Stimulated activated CD4-positive, alpha-beta T cell treated with anti-CD3 and anti-CD28 coated beads, Interleukin-1b, Interleukin-23, amount 100 ng/mL, for 1 hour (primary cell): ENCODE measurements around the gene AUTS2.

ENCODE experiments used
- DNase-seq, 2 donors: peaks; one replicate each; pipeline ENCODE4 v3.0.0-alpha.2; 2020; ENCODE audit warnings: low read depth in 2 of 2

AUTS2 gene

DNA sequence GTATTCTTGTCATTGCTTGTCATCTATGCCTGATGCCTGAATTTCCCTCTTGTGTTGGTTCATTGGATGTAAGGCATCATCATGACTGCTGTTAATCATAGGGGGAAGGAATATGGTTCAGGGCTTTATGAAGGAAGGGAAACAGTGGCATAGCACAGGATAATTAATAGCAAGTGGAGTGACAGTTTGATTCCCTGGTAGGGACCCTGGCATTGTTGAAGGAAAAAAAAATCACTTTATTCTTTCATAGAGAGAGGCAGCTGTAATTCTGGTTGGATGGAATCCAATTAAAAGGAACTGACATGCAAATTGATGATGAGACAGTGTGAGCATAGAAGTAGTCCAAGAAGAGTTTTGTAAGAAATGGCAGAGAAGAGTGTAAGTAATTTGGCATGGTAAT, 121.4 kb downstream of the AUTS2 start:
- DNase-seq = no peak

- no peak for DNase-seq
Measured at GRCh38 chr7:69722843-69723242, 124.6 kb downstream of the AUTS2 start.

DNA sequence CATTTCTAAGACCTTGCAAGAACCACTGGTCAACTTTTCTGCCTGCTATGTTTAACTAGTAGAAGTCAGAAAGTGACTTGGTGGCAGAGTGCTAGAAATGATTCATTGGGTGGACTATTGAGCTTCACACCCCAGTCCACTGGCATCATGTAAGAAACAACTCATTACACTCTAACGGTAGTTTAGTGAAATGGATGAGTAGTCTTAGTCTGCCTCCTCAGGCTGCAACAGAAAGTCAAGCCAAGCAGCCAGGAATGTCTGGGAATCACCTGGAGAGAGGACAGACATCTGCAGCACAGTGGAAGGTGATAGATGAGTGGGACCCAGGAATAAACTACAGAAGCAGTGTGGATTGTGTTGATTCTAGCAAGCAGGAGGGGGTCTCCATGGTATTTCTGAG, 125.4 kb downstream of the AUTS2 start:
- DNase-seq = no peak

- DNase-seq = no peak
Measured at GRCh38 chr7:69728304-69728703, 130.0 kb downstream of the AUTS2 start.

- DNase-seq = no peak
Measured at GRCh38 chr7:69732203-69732602, 133.9 kb downstream of the AUTS2 start.

- no peak for DNase-seq
Measured at GRCh38 chr7:69735582-69735981, 137.3 kb downstream of the AUTS2 start.

GRCh38 chr7:69736126-69736810, 138.0 kb downstream of the AUTS2 start:
- no peak for DNase-seq

DNA sequence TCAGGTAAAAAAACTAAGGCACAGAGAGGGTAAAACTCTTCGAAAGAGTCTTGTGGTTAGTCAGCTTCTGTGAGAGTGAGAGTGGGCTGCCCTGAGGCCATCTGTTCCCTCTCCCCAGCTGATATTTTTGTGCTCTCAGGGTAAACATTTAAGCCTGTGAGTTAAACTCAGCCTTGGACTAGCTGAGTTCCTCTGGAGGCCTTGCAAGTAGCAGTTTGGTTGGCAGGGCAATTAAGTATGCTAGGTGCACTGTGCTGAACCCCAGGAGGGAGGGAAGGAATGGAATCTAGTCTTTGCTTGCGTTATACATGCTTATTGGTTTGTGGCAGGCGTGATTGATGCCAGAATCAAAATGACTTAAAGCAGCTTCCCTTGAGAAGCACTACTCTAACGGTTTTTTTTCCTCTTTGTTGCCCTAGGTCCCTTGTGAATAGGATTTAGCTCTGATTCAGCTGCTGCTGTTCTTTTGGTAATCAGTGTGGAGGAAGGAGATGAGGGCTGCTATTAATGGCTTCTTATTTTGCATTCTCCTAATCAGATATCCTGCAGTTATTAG, 140.2 kb downstream of the AUTS2 start:
- no peak for DNase-seq

GRCh38 chr7:69739190-69739589, 140.9 kb downstream of the AUTS2 start:
- no peak for DNase-seq

DNA sequence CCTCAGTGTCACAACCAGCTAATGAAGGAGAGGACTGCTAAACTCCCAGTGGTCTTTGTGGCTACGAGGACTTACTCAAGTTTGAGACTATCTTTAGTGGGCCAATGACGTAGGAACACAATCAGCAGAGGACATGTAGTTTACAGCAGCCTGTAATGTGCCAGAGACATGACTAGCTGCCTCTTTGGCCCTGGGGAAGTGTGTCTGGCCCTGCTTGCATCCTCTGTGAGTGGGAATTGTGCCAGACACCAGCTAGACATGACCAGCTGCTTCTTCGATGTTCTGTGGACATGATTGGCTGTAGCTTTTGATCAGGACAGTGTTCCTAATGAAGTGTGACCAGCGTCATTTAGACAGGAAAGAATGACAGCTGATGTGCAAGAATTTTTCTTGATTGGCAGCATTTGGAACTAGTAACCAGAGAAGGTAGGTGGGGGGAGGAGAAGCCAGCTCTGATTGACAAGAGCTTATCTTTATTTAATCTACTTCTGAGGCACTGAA, 141.7 kb downstream of the AUTS2 start:
- no peak for DNase-seq

GRCh38 chr7:69742237-69742636, 144.0 kb downstream of the AUTS2 start:
- DNase-seq = no peak

GRCh38 chr7:69743436-69743835, 145.2 kb downstream of the AUTS2 start:
- no peak for DNase-seq

DNA sequence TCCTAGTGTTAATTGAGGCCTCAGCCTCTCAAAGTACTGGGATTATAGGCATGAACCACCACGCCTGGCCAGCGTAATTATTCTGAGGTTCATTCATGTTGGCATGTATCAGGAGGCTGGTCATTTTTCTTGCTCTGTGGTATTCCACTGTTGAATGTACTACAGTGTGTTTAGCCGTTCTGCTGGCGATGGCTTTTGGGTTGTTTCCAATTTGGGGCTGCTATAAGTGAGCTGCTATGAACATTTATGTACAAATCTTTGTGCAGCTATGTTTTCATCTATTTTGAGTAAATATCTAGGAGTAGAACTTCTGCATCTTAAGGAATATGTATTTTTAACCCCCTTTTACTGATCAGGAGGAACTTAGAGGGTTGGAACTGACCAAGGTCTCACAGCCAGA, 145.8 kb downstream of the AUTS2 start:
- DNase-seq = no peak

GRCh38 chr7:69746383-69746782, 148.1 kb downstream of the AUTS2 start:
- no peak for DNase-seq

DNA sequence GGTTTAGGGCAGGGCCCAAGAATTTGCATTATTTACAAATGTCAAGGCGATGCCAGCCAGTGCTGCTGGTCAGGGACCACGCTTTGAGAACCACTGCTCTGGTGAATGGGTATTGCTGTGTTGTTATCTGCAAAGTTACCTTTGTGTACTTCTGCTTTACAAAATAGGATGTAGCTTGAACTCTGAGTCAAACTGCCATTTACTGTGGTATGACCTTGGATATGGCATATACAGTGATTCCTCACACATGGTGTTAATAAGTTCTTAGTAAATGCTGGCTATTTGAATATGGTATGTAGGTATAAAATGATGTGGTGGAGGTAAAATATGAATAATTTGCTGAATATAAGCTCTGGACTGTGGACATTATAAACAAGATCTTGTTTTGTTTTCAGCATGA, 148.9 kb downstream of the AUTS2 start:
- DNase-seq = no peak

DNA sequence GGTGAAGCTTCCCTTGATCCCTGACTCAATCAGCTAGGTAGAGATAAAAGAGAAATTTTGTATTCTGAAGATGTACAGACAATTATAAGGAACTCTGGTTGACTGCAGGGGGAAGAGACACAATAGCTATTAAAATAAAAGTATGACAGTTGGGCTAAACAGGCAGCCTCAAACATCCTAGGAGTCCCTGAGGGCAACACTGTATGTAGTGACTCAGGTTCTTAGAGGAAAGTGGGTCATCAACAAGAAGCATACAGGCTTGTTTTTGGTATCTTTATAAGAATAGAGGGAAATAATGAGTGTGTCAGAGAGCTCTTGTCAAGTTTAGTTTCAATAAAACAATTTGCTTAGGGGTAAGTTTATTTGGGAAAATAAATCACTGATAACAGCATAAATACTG, 150.3 kb downstream of the AUTS2 start:
- DNase-seq = no peak

GRCh38 chr7:69749372-69749979, 151.2 kb downstream of the AUTS2 start:
- DNase-seq = no peak

GRCh38 chr7:69749994-69750393, 151.7 kb downstream of the AUTS2 start:
- no peak for DNase-seq

DNA sequence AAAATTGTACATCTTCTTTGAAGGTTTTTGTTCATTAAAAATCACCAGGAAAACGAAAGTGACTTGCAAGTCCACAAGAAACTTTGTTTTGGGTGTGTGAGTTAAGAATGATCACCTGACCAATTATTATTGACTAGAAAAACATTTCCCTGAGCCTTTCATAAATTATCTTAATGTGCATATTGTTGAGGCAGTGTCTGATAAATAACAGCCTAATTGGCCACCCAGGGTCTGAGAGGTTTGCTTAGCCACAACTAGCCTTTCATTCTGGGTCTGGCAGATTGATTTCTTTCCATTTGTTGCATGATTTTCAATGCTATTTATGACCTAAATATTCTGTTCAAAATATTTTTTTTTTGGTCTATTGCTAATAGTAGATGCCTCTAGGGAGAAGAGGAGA, 152.8 kb downstream of the AUTS2 start:
- DNase-seq = no peak

DNA sequence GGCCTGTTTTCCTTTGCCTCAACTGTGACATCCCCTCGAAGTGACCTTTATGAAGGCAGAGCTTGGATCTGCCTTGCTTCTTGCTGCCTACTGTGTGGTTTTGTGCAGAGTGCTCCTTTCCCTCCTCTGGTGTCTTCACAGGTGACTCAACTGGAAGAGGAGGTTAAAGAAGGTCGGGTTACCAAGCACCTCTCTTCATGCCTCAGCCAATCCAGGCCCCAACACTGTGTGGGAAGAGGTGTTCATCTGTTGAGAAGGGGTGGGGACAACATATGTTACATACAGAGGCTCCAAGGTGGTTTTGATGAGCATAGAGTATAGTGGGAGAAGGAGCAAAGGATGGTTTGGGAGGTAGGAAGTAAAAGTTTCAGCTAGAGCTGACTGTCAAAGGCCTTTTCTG, 155.7 kb downstream of the AUTS2 start:
- DNase-seq = no peak

- no peak for DNase-seq
Measured at GRCh38 chr7:69754476-69754875, 156.2 kb downstream of the AUTS2 start.

DNA sequence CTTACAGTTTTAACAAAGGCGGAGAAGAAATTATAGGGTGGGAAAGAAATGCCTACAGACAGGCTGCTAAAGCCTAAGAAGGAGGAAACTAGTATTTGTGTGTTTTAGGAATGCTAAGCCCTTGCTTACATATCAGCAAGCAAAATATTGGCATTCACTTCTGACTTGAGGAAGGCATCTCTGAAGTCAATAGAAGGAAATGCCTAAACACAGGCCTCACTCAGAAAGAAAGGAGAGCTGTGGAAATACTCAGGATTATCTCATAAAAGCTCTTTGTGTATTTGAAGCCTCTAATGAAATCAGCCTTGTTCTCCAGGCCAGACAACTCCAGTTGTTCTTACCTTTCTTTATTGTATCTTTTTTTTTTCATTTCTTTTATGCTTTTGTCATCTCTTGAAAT, 158.0 kb downstream of the AUTS2 start:
- DNase-seq = no peak

GRCh38 chr7:69757528-69757927, 159.3 kb downstream of the AUTS2 start:
- no peak for DNase-seq
